ENCODE measurements around the gene IGF2R. TPM values are rescaled to one million over a fixed set of nuclear protein-coding genes. Genes with fewer than 3 reads are reported as not detected.
"Not testable (repeated sequence)": the region's sequence is repeated elsewhere in the genome, so short reads cannot be mapped to it uniquely, and the experiment has no call there.

Gene IGF2R
- total and polyA plus RNA-seq, 8 donors = 56.5 to 153 (median 60.4) TPM

DNA sequence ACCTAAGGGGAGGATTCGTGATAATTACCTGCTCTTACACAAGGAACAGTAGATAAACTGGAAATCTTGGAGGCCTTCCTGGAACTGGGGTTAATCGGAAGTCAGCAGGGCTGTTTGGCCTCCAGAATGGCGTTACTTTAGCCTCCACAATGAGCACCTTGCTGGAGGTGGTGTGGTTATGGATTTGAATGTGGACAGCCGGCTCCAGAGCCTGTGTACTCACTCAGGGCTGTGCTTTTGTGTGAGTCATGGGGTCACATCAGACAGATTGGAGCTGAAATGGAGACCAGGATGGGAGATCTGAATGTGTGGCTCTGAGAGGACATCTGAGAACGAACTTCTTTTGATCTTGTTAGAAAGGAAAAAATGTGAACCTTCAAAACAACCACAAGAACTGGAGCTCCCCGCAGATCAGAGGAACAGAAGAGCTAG is 30.4 kb downstream of the IGF2R start:
- Histone ChIP-seq H3K4me3 (no peak overlapping the region), H3K9me3 (no peaks in the 10 kb centered on the region), H3K36me3 (peaks cover 0 to 14% of the 10 kb centered on the region in 2 donors), H3K27me3 (no peaks in the 10 kb centered on the region), H3K4me1 (peaks cover 0 to 23% of the 10 kb centered on the region in 2 donors), H3K27ac (no peak overlapping the region)
- ATAC-seq (no peak), DNase-seq (no peak)
- TF ChIP-seq, protein P1, sequence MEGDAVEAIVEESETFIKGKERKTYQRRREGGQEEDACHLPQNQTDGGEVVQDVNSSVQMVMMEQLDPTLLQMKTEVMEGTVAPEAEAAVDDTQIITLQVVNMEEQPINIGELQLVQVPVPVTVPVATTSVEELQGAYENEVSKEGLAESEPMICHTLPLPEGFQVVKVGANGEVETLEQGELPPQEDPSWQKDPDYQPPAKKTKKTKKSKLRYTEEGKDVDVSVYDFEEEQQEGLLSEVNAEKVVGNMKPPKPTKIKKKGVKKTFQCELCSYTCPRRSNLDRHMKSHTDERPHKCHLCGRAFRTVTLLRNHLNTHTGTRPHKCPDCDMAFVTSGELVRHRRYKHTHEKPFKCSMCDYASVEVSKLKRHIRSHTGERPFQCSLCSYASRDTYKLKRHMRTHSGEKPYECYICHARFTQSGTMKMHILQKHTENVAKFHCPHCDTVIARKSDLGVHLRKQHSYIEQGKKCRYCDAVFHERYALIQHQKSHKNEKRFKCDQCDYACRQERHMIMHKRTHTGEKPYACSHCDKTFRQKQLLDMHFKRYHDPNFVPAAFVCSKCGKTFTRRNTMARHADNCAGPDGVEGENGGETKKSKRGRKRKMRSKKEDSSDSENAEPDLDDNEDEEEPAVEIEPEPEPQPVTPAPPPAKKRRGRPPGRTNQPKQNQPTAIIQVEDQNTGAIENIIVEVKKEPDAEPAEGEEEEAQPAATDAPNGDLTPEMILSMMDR (IDR thresholded peaks at IDR 0.05) = no peak
- intact Hi-C loops (cut with DNase I) = no loop called here

- DNase-seq (no peak), ATAC-seq (no peak)
- intact Hi-C loops (cut with DNase I) = no loop called here
- no peaks in the 10 kb centered on the region for H3K9me3 ChIP-seq
- peaks cover 0 to 14% of the 10 kb centered on the region in 2 donors for H3K36me3 ChIP-seq
- H3K4me3 ChIP-seq = no peak overlapping the region
- TF ChIP-seq, protein P1 (IDR thresholded peaks at IDR 0.05) = no peak
- H3K27ac ChIP-seq = no peak overlapping the region
- peaks cover 0 to 24% of the 10 kb centered on the region in 2 donors for H3K4me1 ChIP-seq
- H3K27me3 ChIP-seq = no peaks in the 10 kb centered on the region
Observed at GRCh38 chr6:160000280-160000704, 31.4 kb downstream of the IGF2R start.

DNA sequence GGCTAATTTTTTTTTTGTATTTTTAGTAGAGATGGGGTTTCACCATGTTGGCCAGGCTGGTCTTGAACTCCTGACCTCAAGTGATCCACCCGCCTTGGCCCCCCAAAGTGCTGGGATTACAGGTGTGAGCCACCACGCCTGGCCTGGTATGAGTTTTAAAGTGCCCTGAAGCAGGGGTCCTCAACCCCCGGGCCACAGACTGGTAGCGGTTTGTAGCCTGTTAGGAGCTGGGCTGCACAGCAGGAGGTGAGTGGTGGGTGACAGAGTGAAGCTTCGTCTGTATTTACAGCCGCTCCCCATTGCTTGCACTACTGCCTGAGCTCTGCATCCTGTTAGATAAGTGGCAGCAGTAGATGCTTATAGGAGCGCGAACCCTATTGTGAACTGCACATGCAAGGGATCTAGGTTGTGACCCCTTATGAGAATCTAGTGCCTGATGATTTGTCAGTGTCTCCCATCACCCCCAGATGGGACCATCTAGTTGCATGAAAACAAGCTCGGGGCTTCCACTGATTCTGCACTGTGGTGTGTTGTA is 32.1 kb downstream of the IGF2R start:
- DNase-seq; intact Hi-C loops (cut with DNase I); H3K9me3 ChIP-seq; H3K27ac ChIP-seq; ATAC-seq; H3K4me3 ChIP-seq; H3K27me3 ChIP-seq: not testable (repeated sequence)
- Histone ChIP-seq H3K4me1 (peaks cover 0 to 24% of the 10 kb centered on the region in 2 donors), H3K36me3 (peaks cover 0 to 14% of the 10 kb centered on the region in 2 donors)

DNA sequence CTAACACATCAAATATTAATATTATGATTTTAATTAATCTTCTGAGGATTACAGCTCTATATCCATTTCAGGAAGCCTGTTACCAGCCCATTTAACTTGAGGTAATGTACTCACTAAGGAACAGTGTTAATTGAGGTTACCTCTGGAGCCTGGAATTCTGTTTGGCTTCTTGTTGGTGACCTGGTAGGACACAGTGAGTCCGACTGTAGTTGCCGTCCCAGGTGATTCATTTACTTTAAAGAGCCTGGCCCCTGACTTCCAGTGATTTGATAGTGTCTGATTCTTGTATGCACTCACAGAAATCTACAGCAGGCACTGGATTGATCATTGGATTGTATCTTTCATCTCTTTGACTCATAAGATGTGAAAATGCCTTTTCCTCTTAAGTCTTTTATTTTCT is 34.0 kb downstream of the IGF2R start:
- Histone ChIP-seq H3K4me1 (peaks cover 4 to 24% of the 10 kb centered on the region in 2 donors), H3K9me3 (no peaks in the 10 kb centered on the region), H3K27ac (no peak overlapping the region), H3K4me3 (no peak overlapping the region), H3K36me3 (peaks cover 0 to 6% of the 10 kb centered on the region in 2 donors), H3K27me3 (no peaks in the 10 kb centered on the region)
- DNase-seq (no peak), ATAC-seq (no peak)
- intact Hi-C loops (cut with DNase I) = no loop called here
- TF ChIP-seq, protein P1 (IDR thresholded peaks at IDR 0.05) = no peak

GRCh38 chr6:160004018-160004417 is 35.1 kb downstream of the IGF2R start:
- Histone ChIP-seq H3K27ac (no peak overlapping the region), H3K27me3 (no peaks in the 10 kb centered on the region), H3K9me3 (no peaks in the 10 kb centered on the region), H3K4me3 (no peak overlapping the region), H3K36me3 (peaks cover 0 to 5% of the 10 kb centered on the region in 2 donors), H3K4me1 (peaks cover 7 to 27% of the 10 kb centered on the region in 2 donors)
- TF ChIP-seq, protein P1 (IDR thresholded peaks at IDR 0.05) = no peak
- intact Hi-C loops (cut with DNase I) = no loop called here
- DNase-seq (no peak), ATAC-seq (no peak)
